HEK293 (cell line): ENCODE results near the gene FXYD3.

ENCODE experiments used
- CTCF ChIA-PET: fragments of 350-600 bp; formaldehyde crosslinking; extraction: SDS; loops from one replicate; lab custom pipeline; 2021; ENCODE audit warnings: antibody characterized with exemption; lab: Yijun Ruan, JAX
- POLR2A ChIA-PET: fragments of 300-600 bp; formaldehyde crosslinking; extraction: SDS; loops from one replicate; lab custom pipeline; 2020; ENCODE audit warnings: antibody characterized with exemption, inconsistent platforms; lab: Yijun Ruan, JAX
- H3K27ac ChIP-seq: fragments of 200-500 bp; sonication (Bioruptor generic); 2 replicates; pipeline ENCODE4 v1.5.1; 2014; ENCODE audit warnings: low read depth, low read length, control low read depth, inconsistent platforms; ENCODE audit errors: extremely low read depth
- H3K36me3 ChIP-seq, 2 experiments: fragments of 200-500 bp in 1 of 2; sonication (Bioruptor generic) in 1 of 2; 1 replicate in 1 of 2; 2 replicates in 1 of 2; pipeline ENCODE4 v1.5.1; 2014 to 2017; ENCODE audit warnings: inconsistent platforms in 2 of 2, low read length in 2 of 2; ENCODE audit not compliant: control insufficient read depth in 2 of 2, insufficient read depth in 1 of 2
- H3K4me1 ChIP-seq: fragments of 200-500 bp; sonication (Bioruptor generic); 2 replicates; pipeline ENCODE4 v1.5.1; 2014; ENCODE audit warnings: mild to moderate bottlenecking, low read length, inconsistent platforms; ENCODE audit not compliant: control insufficient read depth, insufficient read depth
- H3K4me3 ChIP-seq: 2 replicates; pipeline ENCODE4 v1.5.1; 2011; ENCODE audit warnings: low read depth, mild to moderate bottlenecking, control low read depth, low read length, moderate library complexity
- H3K9me3 ChIP-seq: fragments of 200-500 bp; sonication (Bioruptor generic); 2 replicates; pipeline ENCODE4 v1.5.1; 2014; ENCODE audit warnings: low read depth, low read length, inconsistent platforms; ENCODE audit not compliant: control insufficient read depth, insufficient read depth
- GLI4 ChIP-seq: fragments of 450-650 bp; formaldehyde crosslinking; IDR thresholded peaks from 2 replicates; pipeline ENCODE4 v1.5.1; 2016; ENCODE audit warnings: missing biosample characterization, missing genetic modification characterization
- HOXD13 ChIP-seq: sonication (generic); formaldehyde crosslinking; IDR thresholded peaks from 2 replicates; pipeline ENCODE4 v1.8.0; 2022; ENCODE audit warnings: missing genetic modification reagents, borderline replicate concordance
- OVOL3 ChIP-seq: fragments of 450-650 bp; formaldehyde crosslinking; IDR thresholded peaks from 2 replicates; pipeline ENCODE4 v1.5.1; 2016; ENCODE audit warnings: missing biosample characterization, missing genetic modification characterization
- SCRT1 ChIP-seq: fragments of 450-650 bp; formaldehyde crosslinking; IDR thresholded peaks from 2 replicates; pipeline ENCODE4 v1.5.1; 2016; ENCODE audit warnings: missing biosample characterization, missing genetic modification characterization, borderline replicate concordance
- YY1 ChIP-seq: fragments of 450-650 bp; formaldehyde crosslinking; IDR thresholded peaks from 2 replicates; pipeline ENCODE4 v1.5.1; 2018; ENCODE audit warnings: missing biosample characterization, missing genetic modification characterization
- ZBTB49 ChIP-seq: fragments of 450-650 bp; formaldehyde crosslinking; IDR thresholded peaks from 2 replicates; pipeline ENCODE4 v1.5.1; 2016; ENCODE audit warnings: missing biosample characterization, missing genetic modification characterization, low read depth
- ZNF112 ChIP-seq: fragments of 450-650 bp; formaldehyde crosslinking; IDR thresholded peaks from 2 replicates; pipeline ENCODE4 v1.5.0; 2017; ENCODE audit warnings: missing biosample characterization, missing genetic modification characterization
- ZNF114 ChIP-seq: fragments of 450-650 bp; formaldehyde crosslinking; IDR thresholded peaks from 2 replicates; pipeline ENCODE4 v1.5.0; 2017; ENCODE audit warnings: missing biosample characterization, missing genetic modification characterization
- ZNF148 ChIP-seq: fragments of 450-650 bp; formaldehyde crosslinking; IDR thresholded peaks from 2 replicates; pipeline ENCODE4 v1.5.0; 2017; ENCODE audit warnings: missing biosample characterization, missing genetic modification characterization, borderline replicate concordance
- ZNF157 ChIP-seq: fragments of 450-650 bp; formaldehyde crosslinking; IDR thresholded peaks from 2 replicates; pipeline ENCODE4 v1.5.1; 2016; ENCODE audit warnings: missing biosample characterization, missing genetic modification characterization
- ZNF2 ChIP-seq: fragments of 450-650 bp; formaldehyde crosslinking; IDR thresholded peaks from 2 replicates; pipeline ENCODE4 v1.5.1; 2016; ENCODE audit warnings: missing biosample characterization, missing genetic modification characterization
- ZNF426 ChIP-seq: fragments of 450-650 bp; formaldehyde crosslinking; IDR thresholded peaks from 2 replicates; pipeline ENCODE4 v1.5.1; 2017; ENCODE audit warnings: missing biosample characterization, missing genetic modification characterization, mild to moderate bottlenecking, inconsistent platforms, moderate library complexity
- ZNF701 ChIP-seq: fragments of 450-650 bp; formaldehyde crosslinking; IDR thresholded peaks from 2 replicates; pipeline ENCODE4 v1.5.1; 2016; ENCODE audit warnings: missing biosample characterization, missing genetic modification characterization
- ZNF837 ChIP-seq: fragments of 450-650 bp; formaldehyde crosslinking; IDR thresholded peaks from 2 replicates; pipeline ENCODE4 v1.5.1; 2016; ENCODE audit warnings: missing biosample characterization, missing genetic modification characterization
- ZXDB ChIP-seq: fragments of 450-650 bp; formaldehyde crosslinking; IDR thresholded peaks from 2 replicates; pipeline ENCODE4 v1.5.1; 2016; ENCODE audit warnings: missing biosample characterization, missing genetic modification characterization
- TF ChIP-seq, protein P1 (sequence below): fragments of 450-650 bp; formaldehyde crosslinking; conservative IDR thresholded peaks from 2 replicates; pipeline ENCODE4 v1.5.1; 2016; ENCODE audit warnings: low read depth, missing biosample characterization, missing genetic modification characterization
- TF ChIP-seq, protein P2 (sequence below): fragments of 450-650 bp; formaldehyde crosslinking; IDR thresholded peaks from 2 replicates; pipeline ENCODE4 v1.5.1; 2017; ENCODE audit warnings: missing biosample characterization, missing genetic modification characterization

Gene FXYD3

DNA sequence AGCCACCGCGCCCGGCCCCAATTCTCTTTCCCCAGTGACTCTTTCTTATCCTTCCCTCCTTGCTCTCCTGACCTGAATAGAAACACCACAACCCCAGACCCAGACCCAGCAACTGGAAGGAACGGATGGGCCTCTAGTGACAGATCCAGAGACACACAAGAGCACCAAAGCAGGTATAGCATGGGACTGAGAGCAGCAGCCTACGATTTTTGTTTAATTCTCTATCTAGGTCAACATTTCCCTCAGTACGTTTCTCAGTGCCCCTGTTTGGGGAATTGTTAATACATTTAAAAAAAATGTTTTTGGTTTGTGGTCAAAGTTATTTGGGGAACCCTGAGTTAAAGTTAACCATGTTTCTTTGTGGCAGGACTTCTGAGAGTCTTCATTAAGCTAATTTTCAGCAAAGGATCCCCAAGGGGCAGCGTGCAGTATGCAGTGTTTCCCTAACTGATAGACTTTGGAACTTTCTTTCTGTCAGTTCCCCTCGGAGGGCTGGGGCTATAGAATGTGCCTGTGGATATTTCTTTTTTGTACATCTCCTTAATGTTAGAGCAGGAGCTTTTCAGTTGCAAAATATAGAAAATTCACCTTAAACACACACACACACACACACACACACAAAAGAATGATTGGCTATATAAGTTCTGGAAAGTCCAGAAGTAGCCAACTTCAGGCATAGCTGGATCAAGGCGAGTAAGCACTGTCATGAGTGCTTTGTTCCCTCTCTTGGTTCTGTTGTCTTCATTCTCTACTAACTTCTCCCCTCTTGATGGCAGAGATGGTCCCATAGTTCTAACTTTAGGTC, 45.2 kb downstream of the FXYD3 start:
- H3K4me1 ChIP-seq: no peaks in the 10 kb centered on the region
- TF ChIP-seq ZNF2: no peak
- no peak for TF ChIP-seq ZBTB49
- TF ChIP-seq, protein P1, sequence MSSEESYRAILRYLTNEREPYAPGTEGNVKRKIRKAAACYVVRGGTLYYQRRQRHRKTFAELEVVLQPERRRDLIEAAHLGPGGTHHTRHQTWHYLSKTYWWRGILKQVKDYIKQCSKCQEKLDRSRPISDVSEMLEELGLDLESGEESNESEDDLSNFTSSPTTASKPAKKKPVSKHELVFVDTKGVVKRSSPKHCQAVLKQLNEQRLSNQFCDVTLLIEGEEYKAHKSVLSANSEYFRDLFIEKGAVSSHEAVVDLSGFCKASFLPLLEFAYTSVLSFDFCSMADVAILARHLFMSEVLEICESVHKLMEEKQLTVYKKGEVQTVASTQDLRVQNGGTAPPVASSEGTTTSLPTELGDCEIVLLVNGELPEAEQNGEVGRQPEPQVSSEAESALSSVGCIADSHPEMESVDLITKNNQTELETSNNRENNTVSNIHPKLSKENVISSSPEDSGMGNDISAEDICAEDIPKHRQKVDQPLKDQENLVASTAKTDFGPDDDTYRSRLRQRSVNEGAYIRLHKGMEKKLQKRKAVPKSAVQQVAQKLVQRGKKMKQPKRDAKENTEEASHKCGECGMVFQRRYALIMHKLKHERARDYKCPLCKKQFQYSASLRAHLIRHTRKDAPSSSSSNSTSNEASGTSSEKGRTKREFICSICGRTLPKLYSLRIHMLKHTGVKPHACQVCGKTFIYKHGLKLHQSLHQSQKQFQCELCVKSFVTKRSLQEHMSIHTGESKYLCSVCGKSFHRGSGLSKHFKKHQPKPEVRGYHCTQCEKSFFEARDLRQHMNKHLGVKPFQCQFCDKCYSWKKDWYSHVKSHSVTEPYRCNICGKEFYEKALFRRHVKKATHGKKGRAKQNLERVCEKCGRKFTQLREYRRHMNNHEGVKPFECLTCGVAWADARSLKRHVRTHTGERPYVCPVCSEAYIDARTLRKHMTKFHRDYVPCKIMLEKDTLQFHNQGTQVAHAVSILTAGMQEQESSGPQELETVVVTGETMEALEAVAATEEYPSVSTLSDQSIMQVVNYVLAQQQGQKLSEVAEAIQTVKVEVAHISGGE (tag by site-specific recombination): no peak
- TF ChIP-seq GLI4 (tag by site-specific recombination): no peak
- TF ChIP-seq YY1 (tag by site-specific recombination): no peak
- no peak for TF ChIP-seq OVOL3 (tag by site-specific recombination)
- TF ChIP-seq, protein P2, sequence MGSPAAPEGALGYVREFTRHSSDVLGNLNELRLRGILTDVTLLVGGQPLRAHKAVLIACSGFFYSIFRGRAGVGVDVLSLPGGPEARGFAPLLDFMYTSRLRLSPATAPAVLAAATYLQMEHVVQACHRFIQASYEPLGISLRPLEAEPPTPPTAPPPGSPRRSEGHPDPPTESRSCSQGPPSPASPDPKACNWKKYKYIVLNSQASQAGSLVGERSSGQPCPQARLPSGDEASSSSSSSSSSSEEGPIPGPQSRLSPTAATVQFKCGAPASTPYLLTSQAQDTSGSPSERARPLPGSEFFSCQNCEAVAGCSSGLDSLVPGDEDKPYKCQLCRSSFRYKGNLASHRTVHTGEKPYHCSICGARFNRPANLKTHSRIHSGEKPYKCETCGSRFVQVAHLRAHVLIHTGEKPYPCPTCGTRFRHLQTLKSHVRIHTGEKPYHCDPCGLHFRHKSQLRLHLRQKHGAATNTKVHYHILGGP (tag by site-specific recombination): no peak
- TF ChIP-seq ZXDB: no peak
- no peak for TF ChIP-seq SCRT1 (tag by site-specific recombination)
- no peak for TF ChIP-seq ZNF112
- TF ChIP-seq ZNF157 (tag by site-specific recombination): no peak
- TF ChIP-seq ZNF701 (tag by site-specific recombination): no peak
- TF ChIP-seq ZNF148 (tag by site-specific recombination): no peak
- no peak for TF ChIP-seq ZNF114 (tag by site-specific recombination)
- TF ChIP-seq ZNF426 (tag by site-specific recombination): no peak
- H3K9me3 ChIP-seq: peaks cover 9% of the 10 kb centered on the region
- H3K27ac ChIP-seq: no peak overlapping the region
- POLR2A ChIA-PET: no interaction called here
- CTCF ChIA-PET: interaction anchor here (0.7 to 2.1 kb wide), 5 partner anchors 8 to 46 kb away, joined by 3 to 7 read pairs (median 3); partner anchors contain the start of gene FXYD3
- H3K4me3 ChIP-seq: no peak overlapping the region
- H3K36me3 ChIP-seq: peaks cover 57 to 92% of the 10 kb centered on the region in 2 experiments

- no peaks in the 10 kb centered on the region for H3K4me1 ChIP-seq
- TF ChIP-seq HOXD13 (CRISPR knock-in tag) (no peak), ZNF837 (no peak)
- TF ChIP-seq, all 188 proteins: peak for 0
- Histone ChIP-seq H3K27ac (no peak overlapping the region), H3K9me3 (peaks cover 9% of the 10 kb centered on the region), H3K36me3 (peaks cover 62 to 97% of the 10 kb centered on the region in 2 experiments), H3K4me3 (no peak overlapping the region)
- ChIA-PET POLR2A (no interaction called here), CTCF (interaction anchor here (0.7 to 2.1 kb wide), 4 partner anchors 9 to 46 kb away, joined by 3 to 7 read pairs (median 4); partner anchors contain the start of gene FXYD3)
These were observed 45.8 kb downstream of the FXYD3 start for GRCh38 chr19:35161434-35161743.
